Coronary artery (tissue), 2 donors: ENCODE data around the gene TLE3.

Source experiments
- DNase-seq: peaks from one replicate; pipeline ENCODE4 v3.0.0-alpha.2; 2017; ENCODE audit warnings: low spot score
- H3K27ac ChIP-seq, 2 donors: fragments of 200-600 bp; sonication (generic); one replicate each; pipeline ENCODE4 v1.5.1; 2016 to 2019
- H3K4me3 ChIP-seq: fragments of 200-600 bp; sonication (generic); 2 replicates; pipeline ENCODE4 v1.5.1; 2016; ENCODE audit warnings: mild to moderate bottlenecking, moderate library complexity
- TF ChIP-seq, protein P1 (sequence below): fragments of 200-600 bp; sonication (generic); IDR thresholded peaks from one replicate; pipeline ENCODE4 v1.5.1; 2019; ENCODE audit warnings: antibody characterized with exemption

The TLE3 gene

GRCh38 chr15:70125605-70126004, 27.9 kb upstream of the TLE3 start:
- no peak overlapping the region for H3K27ac ChIP-seq
- no peak for DNase-seq
- no peak overlapping the region for H3K4me3 ChIP-seq
- TF ChIP-seq, protein P1, sequence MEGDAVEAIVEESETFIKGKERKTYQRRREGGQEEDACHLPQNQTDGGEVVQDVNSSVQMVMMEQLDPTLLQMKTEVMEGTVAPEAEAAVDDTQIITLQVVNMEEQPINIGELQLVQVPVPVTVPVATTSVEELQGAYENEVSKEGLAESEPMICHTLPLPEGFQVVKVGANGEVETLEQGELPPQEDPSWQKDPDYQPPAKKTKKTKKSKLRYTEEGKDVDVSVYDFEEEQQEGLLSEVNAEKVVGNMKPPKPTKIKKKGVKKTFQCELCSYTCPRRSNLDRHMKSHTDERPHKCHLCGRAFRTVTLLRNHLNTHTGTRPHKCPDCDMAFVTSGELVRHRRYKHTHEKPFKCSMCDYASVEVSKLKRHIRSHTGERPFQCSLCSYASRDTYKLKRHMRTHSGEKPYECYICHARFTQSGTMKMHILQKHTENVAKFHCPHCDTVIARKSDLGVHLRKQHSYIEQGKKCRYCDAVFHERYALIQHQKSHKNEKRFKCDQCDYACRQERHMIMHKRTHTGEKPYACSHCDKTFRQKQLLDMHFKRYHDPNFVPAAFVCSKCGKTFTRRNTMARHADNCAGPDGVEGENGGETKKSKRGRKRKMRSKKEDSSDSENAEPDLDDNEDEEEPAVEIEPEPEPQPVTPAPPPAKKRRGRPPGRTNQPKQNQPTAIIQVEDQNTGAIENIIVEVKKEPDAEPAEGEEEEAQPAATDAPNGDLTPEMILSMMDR, result no peak

DNA sequence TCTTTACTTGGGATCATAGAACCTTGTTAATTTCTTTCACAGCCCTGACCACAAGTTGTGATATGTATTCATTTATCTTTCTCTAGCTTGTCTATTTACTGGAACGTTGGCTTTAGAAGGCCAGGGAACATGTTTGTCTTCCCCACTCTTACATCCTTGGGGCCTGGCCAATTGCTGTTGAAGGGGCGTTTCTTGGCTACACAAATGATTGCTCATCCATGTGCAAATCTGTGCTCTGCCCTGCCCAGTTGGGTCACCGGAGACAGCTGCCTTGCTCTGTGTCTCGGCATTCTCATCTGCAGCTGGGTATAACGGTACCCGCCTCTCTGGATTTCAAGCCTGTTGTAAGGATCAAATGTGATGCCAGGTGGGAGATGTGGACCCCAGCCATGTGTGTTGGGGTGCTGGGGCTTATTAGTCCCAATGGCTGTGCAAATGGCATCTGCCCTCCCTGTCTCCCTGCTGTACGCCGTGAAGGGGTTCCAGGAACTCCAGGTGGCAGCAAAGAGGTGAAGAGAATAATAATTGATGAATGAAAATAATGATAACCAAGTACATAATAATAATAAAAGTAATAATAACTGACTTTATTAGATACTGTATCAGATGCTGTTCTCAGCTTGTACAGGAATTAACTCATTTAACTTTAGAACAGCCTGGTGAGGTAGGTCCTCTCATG, 24.0 kb upstream of the TLE3 start:
- TF ChIP-seq, protein P1, result no peak
- H3K27ac ChIP-seq, result peak overlapping the region in 1 of 2 donors; percentile 41
- no peak for DNase-seq
- no peak overlapping the region for H3K4me3 ChIP-seq

DNA sequence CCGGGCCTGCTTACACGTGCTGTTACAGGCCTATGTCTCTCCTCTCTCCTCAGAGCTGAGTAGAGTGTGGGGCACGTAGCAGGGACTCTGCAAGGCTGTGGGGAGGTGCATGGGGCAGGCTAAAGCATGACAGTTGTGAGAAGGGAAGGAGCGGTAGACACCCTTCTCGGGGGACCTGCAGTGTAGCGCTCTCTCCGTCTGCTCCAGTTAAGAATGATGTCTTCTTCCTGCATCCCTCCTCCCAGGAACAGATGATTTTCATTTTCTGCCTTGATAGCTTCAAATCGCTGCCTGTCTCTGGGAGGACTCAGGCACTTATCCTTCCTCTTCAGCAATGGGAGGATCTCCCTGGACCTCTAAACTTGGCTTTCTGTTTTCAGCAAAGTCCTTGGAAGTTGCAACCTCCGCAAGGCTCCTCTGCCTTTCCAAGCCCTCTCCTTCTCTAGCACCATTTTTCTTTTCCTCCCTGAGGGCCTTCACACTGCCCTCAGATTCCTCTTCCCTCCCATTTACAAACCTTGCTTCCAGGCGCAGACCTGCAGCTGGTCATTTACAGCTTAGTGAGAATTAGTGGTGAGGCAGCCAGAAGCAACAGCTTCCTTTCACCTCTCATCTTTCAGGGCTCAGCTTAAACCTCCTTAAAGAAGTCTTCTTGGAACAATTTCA, 23.4 kb upstream of the TLE3 start:
- DNase-seq, result no peak
- TF ChIP-seq, protein P1, result no peak
- Histone ChIP-seq H3K4me3 (no peak overlapping the region), H3K27ac (peak overlapping the region in 1 of 2 donors; percentile 41)

DNA sequence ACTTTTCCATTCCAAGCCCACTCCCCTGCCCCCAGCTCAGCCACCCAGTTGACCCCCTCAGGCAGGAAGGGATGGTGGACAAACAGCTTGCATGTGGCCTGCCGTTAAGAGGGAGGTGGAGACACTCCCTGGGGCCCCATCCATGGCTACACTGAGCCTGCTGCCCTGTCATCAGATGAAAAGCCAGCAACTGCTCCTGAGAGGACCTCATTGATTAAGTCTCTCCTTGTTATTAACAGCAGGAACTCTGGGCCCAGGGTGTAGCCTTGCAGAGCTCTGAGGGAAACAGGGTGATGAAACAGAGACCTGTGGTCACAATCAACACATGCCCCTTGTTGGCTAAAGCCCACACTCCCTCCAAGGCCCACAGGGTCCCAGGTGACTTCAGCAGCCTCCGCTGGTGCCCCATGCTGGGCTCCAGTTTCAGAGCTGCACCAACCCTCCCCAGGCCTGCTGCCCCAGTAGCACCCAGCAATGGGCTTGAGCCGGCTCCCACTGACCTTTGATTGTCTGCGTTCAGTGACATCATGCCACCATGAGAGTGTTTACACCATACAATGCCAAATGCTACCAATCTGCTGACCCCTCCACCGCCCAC, 22.3 kb upstream of the TLE3 start:
- TF ChIP-seq, protein P1, result no peak
- Histone ChIP-seq H3K27ac (no peak overlapping the region), H3K4me3 (no peak overlapping the region)
- DNase-seq, result no peak

DNA sequence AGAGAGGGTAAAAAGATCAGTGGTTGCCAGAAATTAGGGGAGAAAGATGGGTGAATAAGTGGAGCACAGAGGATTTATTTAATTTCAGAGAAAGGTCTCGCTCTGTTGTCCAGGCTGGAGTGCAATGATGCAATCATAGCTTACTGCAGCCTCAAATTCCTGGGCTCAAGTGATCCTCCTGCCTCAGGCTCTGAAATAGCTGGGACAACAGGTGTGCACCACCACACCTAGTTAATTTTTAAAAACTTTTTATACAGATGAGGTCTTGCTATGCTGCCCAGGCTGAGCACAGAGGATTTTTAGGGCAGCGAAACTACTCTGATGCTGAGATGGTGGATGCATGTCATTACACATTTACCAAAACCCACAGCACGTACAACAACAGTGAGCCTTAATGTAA, 20.9 kb upstream of the TLE3 start:
- no peak overlapping the region for H3K27ac ChIP-seq
- TF ChIP-seq, protein P1, result no peak
- DNase-seq, result no peak
- H3K4me3 ChIP-seq, result no peak overlapping the region

DNA sequence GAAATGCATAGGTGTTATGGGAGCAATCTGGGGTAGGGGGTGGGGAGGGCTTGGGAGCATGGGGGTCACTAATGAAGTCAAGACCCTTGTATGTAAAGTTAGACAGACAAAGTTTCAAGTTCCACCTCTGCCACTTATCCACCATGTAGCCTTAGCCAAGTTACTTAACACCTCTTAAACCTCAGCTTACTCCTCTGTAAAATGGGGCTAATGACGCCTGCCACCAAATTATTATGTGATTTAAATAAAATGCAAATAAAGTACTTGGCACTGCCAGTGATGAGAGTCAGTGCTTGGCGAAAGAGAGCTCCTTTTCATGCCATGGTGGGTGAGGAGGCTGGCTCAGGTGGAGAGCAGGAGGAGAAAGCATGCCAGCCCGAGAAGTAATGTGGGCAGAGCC, 18.6 kb upstream of the TLE3 start:
- DNase-seq, result no peak
- Histone ChIP-seq H3K4me3 (no peak overlapping the region), H3K27ac (no peak overlapping the region)
- TF ChIP-seq, protein P1, result no peak

GRCh38 chr15:70114221-70114620, 16.5 kb upstream of the TLE3 start:
- DNase-seq, result no peak
- H3K27ac ChIP-seq, result no peak overlapping the region
- no peak overlapping the region for H3K4me3 ChIP-seq
- TF ChIP-seq, protein P1, result no peak
